Activated CD4-positive, alpha-beta T cell treated with anti-CD3 and anti-CD28 coated beads for 36 hours (primary cell): ENCODE measurements around the gene PKP2. TPM values are rescaled to one million over a fixed set of nuclear protein-coding genes. Genes with fewer than 3 reads are reported as not detected.

Experiments
- ATAC-seq: fragments of 200-7000 bp; cut with Tn5 transposase; one replicate; pipeline ENCODE4 v1.10.0; 2021; ENCODE audit warnings: mild to moderate bottlenecking, moderate library complexity
- CTCF ChIA-PET: fragments of 350-600 bp; sonication (Branson Sonifier 250); formaldehyde crosslinking; loops from one replicate; lab custom pipeline; 2021; ENCODE audit warnings: antibody characterized with exemption; lab: Charles Lee
- POLR2A ChIA-PET: fragments of 350-600 bp; sonication (Branson Sonifier 250); formaldehyde crosslinking; loops from one replicate; lab custom pipeline; 2021; ENCODE audit warnings: antibody characterized with exemption, inconsistent platforms; lab: Charles Lee
- DNase-seq: peaks from one replicate; pipeline ENCODE4 v3.0.0-alpha.2; 2020
- H3K27ac Mint-ChIP-seq: one replicate; pipeline ENCODE4 v1.8.0; 2021; ENCODE audit warnings: mixed read lengths
- H3K27me3 Mint-ChIP-seq: one replicate; pipeline ENCODE4 v1.8.0; 2021; ENCODE audit warnings: mixed read lengths
- H3K36me3 Mint-ChIP-seq: one replicate; pipeline ENCODE4 v1.8.0; 2021; ENCODE audit warnings: low read depth, mixed read lengths
- H3K4me1 Mint-ChIP-seq: one replicate; pipeline ENCODE4 v1.8.0; 2021; ENCODE audit warnings: mixed read lengths
- H3K4me3 Mint-ChIP-seq: one replicate; pipeline ENCODE4 v1.8.0; 2021; ENCODE audit warnings: mild to moderate bottlenecking, moderate library complexity, mixed read lengths
- H3K9me3 Mint-ChIP-seq: one replicate; pipeline ENCODE4 v1.8.0; 2021; ENCODE audit warnings: low read depth, mixed read lengths
- intact Hi-C, 2 experiments: fragments of 100-400 bp; cut with DNase I in 1 of 2; cut with micrococcal nuclease in 1 of 2; formaldehyde crosslinking; loops; one replicate each; pipeline versions ENCODE4 v1.14.2 to v1.15.1; 2022 to 2024; cut with DNase I, micrococcal nuclease
- total RNA-seq, 2 experiments: library from RNA; stranded (reverse); gene quantifications; one replicate each; pipeline ENCODE4 v1.2.3, GENCODE V29; 2021

PKP2 gene
- total RNA-seq, 2 experiments from 2014 or later = 0.11 to 0.30 TPM

GRCh38 chr12:32801269-32801980, 95.2 kb downstream of the PKP2 start:
- intact Hi-C loops = no loop called here
- Mint-ChIP-seq H3K4me3 (no peak overlapping the region), H3K36me3 (no peaks in the 10 kb centered on the region), H3K27me3 (peaks cover 3% of the 10 kb centered on the region), H3K27ac (no peak overlapping the region), H3K9me3 (no peaks in the 10 kb centered on the region), H3K4me1 (no peaks in the 10 kb centered on the region)
- DNase-seq (no peak), ATAC-seq (no peak)
- ChIA-PET CTCF (no interaction called here), POLR2A (no interaction called here)

GRCh38 chr12:32794281-32794680, 102.3 kb downstream of the PKP2 start:
- Mint-ChIP-seq H3K27me3 (no peaks in the 10 kb centered on the region), H3K9me3 (no peaks in the 10 kb centered on the region), H3K27ac (no peak overlapping the region), H3K4me1 (no peaks in the 10 kb centered on the region), H3K36me3 (no peaks in the 10 kb centered on the region), H3K4me3 (no peak overlapping the region)
- intact Hi-C loops = no loop called here
- CTCF ChIA-PET = no interaction called here
- POLR2A ChIA-PET = no interaction called here
- ATAC-seq (no peak), DNase-seq (no peak)

DNA sequence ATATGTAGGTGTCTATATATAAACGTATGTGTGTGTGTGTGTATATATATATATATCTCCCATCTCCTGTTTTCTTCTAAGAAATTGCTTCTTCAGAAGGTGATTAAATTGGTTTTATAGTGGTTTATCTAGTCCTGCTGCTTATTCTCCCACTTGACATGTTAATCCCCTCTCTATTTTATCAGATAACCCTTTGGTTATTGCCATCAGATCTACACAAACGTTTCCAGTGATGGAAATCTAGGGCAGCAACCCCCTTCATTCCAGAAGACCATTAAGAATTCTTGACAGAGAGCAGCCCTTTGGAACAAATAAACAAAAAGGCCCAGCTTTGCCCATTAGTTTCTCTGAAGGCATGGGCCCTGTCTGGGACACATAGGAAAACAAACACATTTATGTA, 106.7 kb downstream of the PKP2 start:
- intact Hi-C loops = no loop called here
- H3K4me3 Mint-ChIP-seq = no peak overlapping the region
- DNase-seq = no peak
- ChIA-PET CTCF (no interaction called here), POLR2A (no interaction called here)
- no peaks in the 10 kb centered on the region for H3K27me3 Mint-ChIP-seq
- H3K4me1 Mint-ChIP-seq = no peaks in the 10 kb centered on the region
- no peaks in the 10 kb centered on the region for H3K9me3 Mint-ChIP-seq
- H3K27ac Mint-ChIP-seq = no peak overlapping the region
- no peaks in the 10 kb centered on the region for H3K36me3 Mint-ChIP-seq
- no peak for ATAC-seq

- no peak for DNase-seq
- no peak for ATAC-seq
- H3K27ac Mint-ChIP-seq = no peak overlapping the region
- intact Hi-C loops = no loop called here
- CTCF ChIA-PET = no interaction called here
- POLR2A ChIA-PET = no interaction called here
- H3K36me3 Mint-ChIP-seq = no peaks in the 10 kb centered on the region
- no peak overlapping the region for H3K4me3 Mint-ChIP-seq
- no peaks in the 10 kb centered on the region for H3K4me1 Mint-ChIP-seq
- H3K27me3 Mint-ChIP-seq = no peaks in the 10 kb centered on the region
- no peaks in the 10 kb centered on the region for H3K9me3 Mint-ChIP-seq
These were observed 107.1 kb downstream of the PKP2 start for GRCh38 chr12:32789446-32789845.

DNA sequence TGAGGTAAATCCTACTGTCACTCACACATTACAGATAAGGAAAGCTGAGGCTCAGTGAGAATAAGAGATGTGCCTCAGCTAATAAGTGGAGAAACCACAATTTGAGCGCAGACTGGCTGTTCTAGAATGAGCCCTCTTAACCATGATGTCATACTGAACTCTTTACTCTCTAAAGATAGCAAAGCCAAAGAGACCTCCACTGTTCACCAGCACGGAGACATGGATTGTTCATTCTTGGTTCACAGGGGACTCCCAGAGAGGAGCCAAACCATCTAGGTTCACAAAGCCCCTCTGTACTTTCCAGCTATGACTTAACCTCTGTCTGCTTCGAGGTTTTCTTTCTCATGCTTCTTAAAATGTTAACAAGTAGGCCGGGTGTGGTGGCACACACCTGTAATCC, 108.2 kb downstream of the PKP2 start:
- no peaks in the 10 kb centered on the region for H3K9me3 Mint-ChIP-seq
- no peaks in the 10 kb centered on the region for H3K27me3 Mint-ChIP-seq
- ChIA-PET CTCF (interaction anchor here (0.7 kb wide), 1 partner anchor 9 kb away, joined by 4 read pairs; no protein-coding TSS in a partner anchor), POLR2A (no interaction called here)
- no peak overlapping the region for H3K27ac Mint-ChIP-seq
- no peak for ATAC-seq
- no peak overlapping the region for H3K4me3 Mint-ChIP-seq
- no peak for DNase-seq
- intact Hi-C loops = no loop called here
- no peaks in the 10 kb centered on the region for H3K4me1 Mint-ChIP-seq
- no peaks in the 10 kb centered on the region for H3K36me3 Mint-ChIP-seq

DNA sequence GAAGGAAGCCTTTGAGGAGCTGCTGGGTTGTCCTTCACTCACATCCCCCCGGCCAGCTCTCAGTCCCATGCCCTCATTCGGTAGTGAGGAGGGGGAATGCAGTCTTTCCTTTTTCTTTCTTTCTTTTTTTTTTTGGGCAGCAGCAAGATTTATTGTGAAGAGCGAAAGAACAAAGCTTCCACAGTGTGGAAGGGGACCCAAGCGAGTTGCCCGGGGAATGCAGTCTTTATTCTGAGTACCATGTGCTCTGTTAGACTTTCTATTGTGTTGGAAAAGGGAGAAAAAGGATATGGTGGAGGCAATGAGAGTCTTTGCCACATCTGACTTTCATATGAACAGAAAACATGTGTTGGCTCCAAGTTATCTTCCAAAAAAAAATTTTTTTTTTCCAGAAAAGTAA, 111.0 kb downstream of the PKP2 start:
- DNase-seq (no peak), ATAC-seq (no peak)
- H3K9me3 Mint-ChIP-seq = no peaks in the 10 kb centered on the region
- H3K4me1 Mint-ChIP-seq = no peaks in the 10 kb centered on the region
- CTCF ChIA-PET = interaction anchor here (0.7 kb wide), 1 partner anchor 386 kb away, joined by 3 read pairs; no protein-coding TSS in a partner anchor
- no peak overlapping the region for H3K27ac Mint-ChIP-seq
- POLR2A ChIA-PET = no interaction called here
- H3K27me3 Mint-ChIP-seq = no peaks in the 10 kb centered on the region
- H3K36me3 Mint-ChIP-seq = no peaks in the 10 kb centered on the region
- intact Hi-C loops = no loop called here
- H3K4me3 Mint-ChIP-seq = no peak overlapping the region

GRCh38 chr12:32783029-32783428, 113.5 kb downstream of the PKP2 start:
- peaks cover 2% of the 10 kb centered on the region for H3K27me3 Mint-ChIP-seq
- H3K4me3 Mint-ChIP-seq = no peak overlapping the region
- intact Hi-C loops = no loop called here
- CTCF ChIA-PET = no interaction called here
- H3K4me1 Mint-ChIP-seq = no peaks in the 10 kb centered on the region
- no peaks in the 10 kb centered on the region for H3K36me3 Mint-ChIP-seq
- no peak for ATAC-seq
- H3K9me3 Mint-ChIP-seq = no peaks in the 10 kb centered on the region
- no peak for DNase-seq
- no peak overlapping the region for H3K27ac Mint-ChIP-seq
- POLR2A ChIA-PET = interaction anchor here (0.7 kb wide), 1 partner anchor 928 kb away, joined by 3 read pairs; no protein-coding TSS in a partner anchor

DNA sequence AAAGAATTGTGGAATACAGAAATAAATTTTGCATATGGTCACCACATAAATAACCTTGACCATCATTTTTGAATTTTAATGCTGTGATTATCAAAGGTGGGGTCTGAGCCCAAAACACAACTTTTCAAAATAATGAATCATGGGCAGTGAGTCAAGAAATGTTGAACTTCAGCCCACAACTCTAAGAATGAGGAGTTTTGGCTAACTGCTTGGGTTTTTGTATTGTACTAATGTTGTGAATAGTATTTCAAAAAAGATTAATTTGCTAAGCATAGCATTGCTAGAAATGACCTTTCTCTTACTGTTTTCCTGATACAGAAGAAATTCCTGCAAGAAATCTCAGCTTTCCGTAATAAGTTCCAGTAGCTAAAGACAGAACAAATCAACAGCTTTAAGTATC, 116.5 kb downstream of the PKP2 start:
- DNase-seq = no peak
- no peak overlapping the region for H3K4me3 Mint-ChIP-seq
- no peaks in the 10 kb centered on the region for H3K9me3 Mint-ChIP-seq
- ATAC-seq = no peak
- POLR2A ChIA-PET = no interaction called here
- H3K27ac Mint-ChIP-seq = no peak overlapping the region
- peaks cover 2% of the 10 kb centered on the region for H3K27me3 Mint-ChIP-seq
- intact Hi-C loops = no loop called here
- no peaks in the 10 kb centered on the region for H3K4me1 Mint-ChIP-seq
- no peaks in the 10 kb centered on the region for H3K36me3 Mint-ChIP-seq
- CTCF ChIA-PET = no interaction called here

DNA sequence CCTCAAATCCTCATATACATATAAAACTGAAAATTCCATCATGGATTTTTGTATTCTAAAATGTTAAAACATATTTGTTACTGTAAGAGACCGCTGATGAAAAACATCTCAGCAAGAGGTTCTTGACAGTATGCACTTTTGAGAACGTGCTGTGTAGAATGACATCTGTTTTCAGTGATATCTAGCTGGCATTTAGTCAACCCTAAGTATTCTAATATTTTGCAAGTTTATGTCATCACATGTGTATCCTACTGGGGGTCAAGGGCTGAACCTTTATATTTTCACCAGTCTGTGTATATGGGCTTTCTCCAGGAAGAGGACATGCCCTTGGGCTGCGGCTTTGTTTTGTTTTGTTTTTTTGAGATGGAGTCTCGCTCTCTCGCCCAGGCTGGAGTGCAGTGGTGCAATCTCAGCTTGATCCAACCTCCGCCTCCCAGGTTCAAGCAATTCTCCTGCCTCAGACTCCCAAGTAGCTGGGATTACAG, 118.8 kb downstream of the PKP2 start:
- DNase-seq (no peak), ATAC-seq (no peak)
- Mint-ChIP-seq H3K9me3 (no peaks in the 10 kb centered on the region), H3K27ac (no peak overlapping the region), H3K4me3 (no peak overlapping the region), H3K27me3 (peaks cover 6% of the 10 kb centered on the region), H3K36me3 (no peaks in the 10 kb centered on the region), H3K4me1 (no peaks in the 10 kb centered on the region)
- ChIA-PET CTCF (no interaction called here), POLR2A (no interaction called here)
- intact Hi-C loops = no loop called here

GRCh38 chr12:32777159-32777558, 119.4 kb downstream of the PKP2 start:
- DNase-seq (no peak), ATAC-seq (no peak)
- Mint-ChIP-seq H3K36me3 (no peaks in the 10 kb centered on the region), H3K4me1 (no peaks in the 10 kb centered on the region), H3K4me3 (no peak overlapping the region), H3K9me3 (no peaks in the 10 kb centered on the region), H3K27me3 (peaks cover 6% of the 10 kb centered on the region), H3K27ac (no peak overlapping the region)
- CTCF ChIA-PET = no interaction called here
- intact Hi-C loops = no loop called here
- POLR2A ChIA-PET = no interaction called here

GRCh38 chr12:32776258-32776657, 120.3 kb downstream of the PKP2 start:
- Mint-ChIP-seq H3K4me1 (no peaks in the 10 kb centered on the region), H3K36me3 (no peaks in the 10 kb centered on the region), H3K27ac (no peak overlapping the region), H3K4me3 (no peak overlapping the region), H3K27me3 (peaks cover 8% of the 10 kb centered on the region), H3K9me3 (no peaks in the 10 kb centered on the region)
- DNase-seq = no peak
- ChIA-PET POLR2A (no interaction called here), CTCF (no interaction called here)
- intact Hi-C loops = no loop called here
- no peak for ATAC-seq

DNA sequence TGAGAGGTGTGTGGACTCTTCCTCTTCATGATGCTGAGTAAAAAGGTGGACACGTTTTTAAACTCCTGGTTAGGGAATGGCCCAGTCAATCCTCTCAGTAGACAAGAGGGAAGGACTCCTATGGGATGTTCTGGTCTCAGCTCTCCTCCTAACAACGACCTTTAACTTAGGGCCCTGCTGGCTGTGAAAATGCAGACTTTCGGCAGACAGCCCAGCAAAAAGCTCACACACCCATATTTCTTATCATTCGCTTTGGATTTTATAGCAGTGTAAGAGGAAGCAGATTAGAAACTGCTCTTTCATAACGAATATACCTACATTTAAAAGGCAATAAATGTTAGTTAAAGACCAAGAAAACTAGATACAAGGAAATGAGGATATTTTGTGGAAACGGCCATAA, 122.9 kb downstream of the PKP2 start:
- no peak overlapping the region for H3K4me3 Mint-ChIP-seq
- H3K4me1 Mint-ChIP-seq = no peaks in the 10 kb centered on the region
- H3K9me3 Mint-ChIP-seq = no peaks in the 10 kb centered on the region
- ChIA-PET POLR2A (no interaction called here), CTCF (interaction anchor here (2.6 kb wide), 1 partner anchor 18 kb away, joined by 10 read pairs; the partner anchor contains the start of gene YARS2)
- no peak overlapping the region for H3K27ac Mint-ChIP-seq
- H3K27me3 Mint-ChIP-seq = peaks cover 10% of the 10 kb centered on the region
- ATAC-seq = no peak
- DNase-seq = no peak
- intact Hi-C loops = no loop called here
- H3K36me3 Mint-ChIP-seq = no peaks in the 10 kb centered on the region
